ENCODE data around the gene PCDHGB5.
A peak's percentile ranks its signal among the peaks of the same experiment; 100 is the strongest.
"Not testable (repeated sequence)": the region's sequence is repeated elsewhere in the genome, so short reads cannot be mapped to it uniquely, and the experiment has no call there.

PCDHGB5 gene

GRCh38 chr5:141421489-141421855, 23.7 kb downstream of the PCDHGB5 start:
- H3K27me3 ChIP-seq (replicated peaks in 2 of 5; ENCODE audit: control insufficient read depth in 4 of 5, insufficient read depth in 5 of 5, low read length in 4 of 5): peaks cover 28 to 88% (median 37%) of the 10 kb centered on the region in 5 experiments
- CTCF ChIA-PET: interaction anchor here (0.6 to 6.6 kb wide), 24 partner anchors 8 to 146 kb away, joined by 3 to 65 read pairs (median 4); partner anchors contain the start of genes PCDHGA10, PCDHGA12, PCDHGA8 and PCDHGB3
- H3K27ac ChIP-seq (ENCODE audit: insufficient read depth in 1 of 2, low read depth in 1 of 2, low read length in 2 of 2, poor library complexity in 1 of 2, severe bottlenecking in 2 of 2): no peak overlapping the region
- peaks cover 0 to 2% (median 0%) of the 10 kb centered on the region in 4 experiments for H3K36me3 ChIP-seq (ENCODE audit: control insufficient read depth in 4 of 4, insufficient read depth in 4 of 4, low read length in 3 of 4)
- H3K4me3 ChIP-seq (ENCODE audit: control insufficient read depth in 1 of 7, extremely low read depth in 1 of 7, insufficient read depth in 4 of 7, low read depth in 2 of 7, low read length in 6 of 7): peak overlapping the region in 6 of 7 experiments; percentile 44 to 81 (median 68)
- POLR2A ChIA-PET: no interaction called here
- peaks cover 0 to 18% (median 9%) of the 10 kb centered on the region in 4 experiments for H3K4me1 ChIP-seq (ENCODE audit: control extremely low read depth in 1 of 4, control insufficient read depth in 4 of 4, insufficient read depth in 4 of 4, low read length in 3 of 4)
- 8% methylated on average over 11 of the region's 13 CpGs for WGBS (ENCODE audit: insufficient coverage)
- no peak for DNase-seq
- peaks cover 0 to 66% (median 43%) of the 10 kb centered on the region in 5 experiments for H3K9me3 ChIP-seq (ENCODE audit: control extremely low read depth in 1 of 5, control insufficient read depth in 4 of 5, insufficient read depth in 2 of 5, low read depth in 1 of 5, low read length in 4 of 5)

GRCh38 chr5:141422742-141423291, 25.1 kb downstream of the PCDHGB5 start:
- 20% methylated on average over 38 of the region's 42 CpGs for WGBS (ENCODE audit: insufficient coverage)
- Histone ChIP-seq H3K27me3 (replicated peaks in 2 of 5; ENCODE audit: control insufficient read depth in 4 of 5, insufficient read depth in 5 of 5, low read length in 4 of 5) (peaks cover 28 to 94% (median 43%) of the 10 kb centered on the region in 5 experiments), H3K27ac (ENCODE audit: insufficient read depth in 1 of 2, low read depth in 1 of 2, low read length in 2 of 2, poor library complexity in 1 of 2, severe bottlenecking in 2 of 2) (no peak overlapping the region), H3K4me3 (ENCODE audit: control insufficient read depth in 1 of 7, extremely low read depth in 1 of 7, insufficient read depth in 4 of 7, low read depth in 2 of 7, low read length in 6 of 7) (no peak overlapping the region), H3K36me3 (ENCODE audit: control insufficient read depth in 4 of 4, insufficient read depth in 4 of 4, low read length in 3 of 4) (peaks cover 0 to 2% (median 0%) of the 10 kb centered on the region in 4 experiments), H3K9me3 (ENCODE audit: control extremely low read depth in 1 of 5, control insufficient read depth in 4 of 5, insufficient read depth in 2 of 5, low read depth in 1 of 5, low read length in 4 of 5) (peaks cover 2 to 79% (median 56%) of the 10 kb centered on the region in 5 experiments), H3K4me1 (ENCODE audit: control extremely low read depth in 1 of 4, control insufficient read depth in 4 of 4, insufficient read depth in 4 of 4, low read length in 3 of 4) (peaks cover 0 to 15% (median 9%) of the 10 kb centered on the region in 4 experiments)
- peak in 1 of 3 donors; percentile 40 for DNase-seq
- ChIA-PET CTCF (interaction anchor here (2.4 kb wide), 1 partner anchor 31 kb away, joined by 9 read pairs; the partner anchor contains the start of gene PCDHGA8), POLR2A (no interaction called here)

- Histone ChIP-seq H3K27me3 (replicated peaks in 2 of 5; ENCODE audit: control insufficient read depth in 4 of 5, insufficient read depth in 5 of 5, low read length in 4 of 5) (peaks cover 8 to 77% (median 30%) of the 10 kb centered on the region in 5 experiments), H3K27ac (ENCODE audit: insufficient read depth in 1 of 2, low read depth in 1 of 2, low read length in 2 of 2, poor library complexity in 1 of 2, severe bottlenecking in 2 of 2) (no peak overlapping the region), H3K4me1 (ENCODE audit: control extremely low read depth in 1 of 4, control insufficient read depth in 4 of 4, insufficient read depth in 4 of 4, low read length in 3 of 4) (peaks cover 2 to 10% (median 5%) of the 10 kb centered on the region in 4 experiments), H3K4me3 (ENCODE audit: control insufficient read depth in 1 of 7, extremely low read depth in 1 of 7, insufficient read depth in 4 of 7, low read depth in 2 of 7, low read length in 6 of 7) (no peak overlapping the region), H3K9me3 (ENCODE audit: control extremely low read depth in 1 of 5, control insufficient read depth in 4 of 5, insufficient read depth in 2 of 5, low read depth in 1 of 5, low read length in 4 of 5) (peaks cover 6 to 67% (median 47%) of the 10 kb centered on the region in 5 experiments), H3K36me3 (ENCODE audit: control insufficient read depth in 4 of 4, insufficient read depth in 4 of 4, low read length in 3 of 4) (peaks cover 0 to 4% (median 0%) of the 10 kb centered on the region in 4 experiments)
- no peak for DNase-seq
- CTCF ChIA-PET: interaction anchor here (0.8 to 5.8 kb wide), 5 partner anchors 8 to 100 kb away, joined by 3 to 62 read pairs (median 29); partner anchors contain the start of genes PCDHGA11 and PCDHGB7
- WGBS (ENCODE audit: insufficient coverage): 60% methylated on average over 53 of the region's 53 CpGs
- POLR2A ChIA-PET: no interaction called here
These were observed 30.2 kb downstream of the PCDHGB5 start for GRCh38 chr5:141427783-141428426.

- H3K27me3 ChIP-seq (replicated peaks in 2 of 5; ENCODE audit: control insufficient read depth in 4 of 5, insufficient read depth in 5 of 5, low read length in 4 of 5): peaks cover 8 to 58% (median 25%) of the 10 kb centered on the region in 5 experiments
- POLR2A ChIA-PET: interaction anchor here (0.6 kb wide), 1 partner anchor 120 kb away, joined by 3 read pairs; no protein-coding TSS in a partner anchor
- DNase-seq: peak; percentile 82 to 88 (median 86)
- 5% methylated on average over 31 of the region's 33 CpGs for WGBS (ENCODE audit: insufficient coverage)
- CTCF ChIA-PET: interaction anchor here (0.7 to 5.8 kb wide), 29 partner anchors 11 to 137 kb away, joined by 3 to 62 read pairs (median 6); partner anchors contain the start of genes PCDHGA10, PCDHGA11, PCDHGB3 and PCDHGB6
- H3K27ac ChIP-seq (ENCODE audit: insufficient read depth in 1 of 2, low read depth in 1 of 2, low read length in 2 of 2, poor library complexity in 1 of 2, severe bottlenecking in 2 of 2): no peak within 1 kb of the TSS
- peak within 1 kb of the TSS in 6 of 7 experiments; percentile 21 to 56 (median 48) for H3K4me3 ChIP-seq (ENCODE audit: control insufficient read depth in 1 of 7, extremely low read depth in 1 of 7, insufficient read depth in 4 of 7, low read depth in 2 of 7, low read length in 6 of 7)
- H3K9me3 ChIP-seq (ENCODE audit: control extremely low read depth in 1 of 5, control insufficient read depth in 4 of 5, insufficient read depth in 2 of 5, low read depth in 1 of 5, low read length in 4 of 5): peaks cover 8 to 66% (median 47%) of the 10 kb centered on the region in 5 experiments
- peaks cover 2 to 6% (median 5%) of the 10 kb centered on the region in 4 experiments for H3K4me1 ChIP-seq (ENCODE audit: control extremely low read depth in 1 of 4, control insufficient read depth in 4 of 4, insufficient read depth in 4 of 4, low read length in 3 of 4)
- peaks cover 0 to 3% (median 0%) of the 10 kb centered on the region in 4 experiments for H3K36me3 ChIP-seq (ENCODE audit: control insufficient read depth in 4 of 4, insufficient read depth in 4 of 4, low read length in 3 of 4)
These were observed 32.8 kb downstream of the PCDHGB5 start, which contains the start of gene PCDHGA12 for GRCh38 chr5:141430332-141431113. PCDHGA12 (plus strand) TSS chr5:141430507; CDS start chr5:141430760, 253 bp downstream.

- no peak overlapping the region for H3K27ac ChIP-seq (ENCODE audit: insufficient read depth in 1 of 2, low read depth in 1 of 2, low read length in 2 of 2, poor library complexity in 1 of 2, severe bottlenecking in 2 of 2)
- peak overlapping the region in 6 of 7 experiments; percentile 13 to 56 (median 48) for H3K4me3 ChIP-seq (ENCODE audit: control insufficient read depth in 1 of 7, extremely low read depth in 1 of 7, insufficient read depth in 4 of 7, low read depth in 2 of 7, low read length in 6 of 7)
- 7% methylated on average over 12 of the region's 37 CpGs for WGBS (ENCODE audit: insufficient coverage)
- peaks cover 7 to 51% (median 24%) of the 10 kb centered on the region in 5 experiments for H3K27me3 ChIP-seq (replicated peaks in 2 of 5; ENCODE audit: control insufficient read depth in 4 of 5, insufficient read depth in 5 of 5, low read length in 4 of 5)
- DNase-seq: peak; percentile 18 to 77 (median 69)
- ChIA-PET CTCF (interaction anchor here (0.6 to 5.8 kb wide), 18 partner anchors 12 to 136 kb away, joined by 3 to 62 read pairs (median 8); partner anchors contain the start of genes PCDHGA11, PCDHGB7, PCDHGC4 and TAF7), POLR2A (interaction anchor here (0.6 kb wide), 1 partner anchor 82 kb away, joined by 3 read pairs; no protein-coding TSS in a partner anchor)
- peaks cover 0 to 3% (median 0%) of the 10 kb centered on the region in 4 experiments for H3K36me3 ChIP-seq (ENCODE audit: control insufficient read depth in 4 of 4, insufficient read depth in 4 of 4, low read length in 3 of 4)
- H3K4me1 ChIP-seq (ENCODE audit: control extremely low read depth in 1 of 4, control insufficient read depth in 4 of 4, insufficient read depth in 4 of 4, low read length in 3 of 4): peaks cover 2 to 6% (median 5%) of the 10 kb centered on the region in 4 experiments
- peaks cover 8 to 61% (median 42%) of the 10 kb centered on the region in 5 experiments for H3K9me3 ChIP-seq (ENCODE audit: control extremely low read depth in 1 of 5, control insufficient read depth in 4 of 5, insufficient read depth in 2 of 5, low read depth in 1 of 5, low read length in 4 of 5)
These were observed 33.5 kb downstream of the PCDHGB5 start for GRCh38 chr5:141431286-141431685.

- peaks cover 5 to 56% (median 33%) of the 10 kb centered on the region in 5 experiments for H3K9me3 ChIP-seq (ENCODE audit: control extremely low read depth in 1 of 5, control insufficient read depth in 4 of 5, insufficient read depth in 2 of 5, low read depth in 1 of 5, low read length in 4 of 5)
- DNase-seq: peak in 1 of 3 donors; percentile 21
- H3K4me3 ChIP-seq (ENCODE audit: control insufficient read depth in 1 of 7, extremely low read depth in 1 of 7, insufficient read depth in 4 of 7, low read depth in 2 of 7, low read length in 6 of 7): peak overlapping the region in 1 of 7 experiments; percentile 31
- WGBS (ENCODE audit: insufficient coverage): 30% methylated on average over 7 of the region's 38 CpGs
- CTCF ChIA-PET: interaction anchor here (0.6 to 5.8 kb wide), 5 partner anchors 11 to 91 kb away, joined by 3 to 62 read pairs (median 5); no protein-coding TSS in a partner anchor
- H3K27me3 ChIP-seq (replicated peaks in 2 of 5; ENCODE audit: control insufficient read depth in 4 of 5, insufficient read depth in 5 of 5, low read length in 4 of 5): peaks cover 7 to 42% (median 22%) of the 10 kb centered on the region in 5 experiments
- H3K36me3 ChIP-seq (ENCODE audit: control insufficient read depth in 4 of 4, insufficient read depth in 4 of 4, low read length in 3 of 4); H3K27ac ChIP-seq (ENCODE audit: insufficient read depth in 1 of 2, low read depth in 1 of 2, low read length in 2 of 2, poor library complexity in 1 of 2, severe bottlenecking in 2 of 2); H3K4me1 ChIP-seq (ENCODE audit: control extremely low read depth in 1 of 4, control insufficient read depth in 4 of 4, insufficient read depth in 4 of 4, low read length in 3 of 4); POLR2A ChIA-PET: not testable (repeated sequence)
These were observed 34.6 kb downstream of the PCDHGB5 start for GRCh38 chr5:141432308-141432707.
